ENCODE results near the gene PCMTD2.

DNA sequence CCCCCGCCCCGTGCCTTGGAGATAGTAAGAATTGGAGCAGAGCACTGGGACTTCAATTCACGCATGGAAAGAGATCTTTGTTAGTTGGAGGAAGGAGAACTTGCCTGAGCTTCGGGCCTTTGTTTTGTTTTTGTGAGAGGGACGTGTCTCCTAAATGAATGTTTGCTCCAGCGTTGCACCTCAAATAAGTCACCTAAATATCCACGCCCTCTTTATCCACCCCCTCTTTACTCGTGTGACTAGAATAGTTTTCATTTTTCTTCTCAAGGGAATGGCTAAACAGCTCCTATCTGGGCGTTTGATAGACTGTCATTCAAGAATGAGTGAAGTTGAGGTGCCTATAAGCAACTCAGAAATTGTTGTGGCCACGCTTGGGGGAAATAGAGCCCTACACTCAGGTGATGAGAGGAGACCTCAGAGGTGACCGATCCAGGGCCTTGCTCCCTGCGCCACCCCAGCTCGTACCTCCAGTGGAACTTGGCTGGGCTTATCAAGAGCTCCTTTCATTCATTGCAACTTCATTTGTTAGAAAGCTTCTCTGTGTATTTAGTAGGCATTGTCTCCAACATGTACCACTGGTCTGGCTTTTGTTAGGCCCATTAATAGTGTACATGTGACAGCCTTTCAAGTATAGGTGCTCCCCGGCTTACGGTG is 861 bp downstream of the PCMTD2 start:
- TF ChIP-seq, protein P1, sequence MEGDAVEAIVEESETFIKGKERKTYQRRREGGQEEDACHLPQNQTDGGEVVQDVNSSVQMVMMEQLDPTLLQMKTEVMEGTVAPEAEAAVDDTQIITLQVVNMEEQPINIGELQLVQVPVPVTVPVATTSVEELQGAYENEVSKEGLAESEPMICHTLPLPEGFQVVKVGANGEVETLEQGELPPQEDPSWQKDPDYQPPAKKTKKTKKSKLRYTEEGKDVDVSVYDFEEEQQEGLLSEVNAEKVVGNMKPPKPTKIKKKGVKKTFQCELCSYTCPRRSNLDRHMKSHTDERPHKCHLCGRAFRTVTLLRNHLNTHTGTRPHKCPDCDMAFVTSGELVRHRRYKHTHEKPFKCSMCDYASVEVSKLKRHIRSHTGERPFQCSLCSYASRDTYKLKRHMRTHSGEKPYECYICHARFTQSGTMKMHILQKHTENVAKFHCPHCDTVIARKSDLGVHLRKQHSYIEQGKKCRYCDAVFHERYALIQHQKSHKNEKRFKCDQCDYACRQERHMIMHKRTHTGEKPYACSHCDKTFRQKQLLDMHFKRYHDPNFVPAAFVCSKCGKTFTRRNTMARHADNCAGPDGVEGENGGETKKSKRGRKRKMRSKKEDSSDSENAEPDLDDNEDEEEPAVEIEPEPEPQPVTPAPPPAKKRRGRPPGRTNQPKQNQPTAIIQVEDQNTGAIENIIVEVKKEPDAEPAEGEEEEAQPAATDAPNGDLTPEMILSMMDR (IDR thresholded peaks at IDR 0.05): no peak
- TF ChIP-seq, protein P2, sequence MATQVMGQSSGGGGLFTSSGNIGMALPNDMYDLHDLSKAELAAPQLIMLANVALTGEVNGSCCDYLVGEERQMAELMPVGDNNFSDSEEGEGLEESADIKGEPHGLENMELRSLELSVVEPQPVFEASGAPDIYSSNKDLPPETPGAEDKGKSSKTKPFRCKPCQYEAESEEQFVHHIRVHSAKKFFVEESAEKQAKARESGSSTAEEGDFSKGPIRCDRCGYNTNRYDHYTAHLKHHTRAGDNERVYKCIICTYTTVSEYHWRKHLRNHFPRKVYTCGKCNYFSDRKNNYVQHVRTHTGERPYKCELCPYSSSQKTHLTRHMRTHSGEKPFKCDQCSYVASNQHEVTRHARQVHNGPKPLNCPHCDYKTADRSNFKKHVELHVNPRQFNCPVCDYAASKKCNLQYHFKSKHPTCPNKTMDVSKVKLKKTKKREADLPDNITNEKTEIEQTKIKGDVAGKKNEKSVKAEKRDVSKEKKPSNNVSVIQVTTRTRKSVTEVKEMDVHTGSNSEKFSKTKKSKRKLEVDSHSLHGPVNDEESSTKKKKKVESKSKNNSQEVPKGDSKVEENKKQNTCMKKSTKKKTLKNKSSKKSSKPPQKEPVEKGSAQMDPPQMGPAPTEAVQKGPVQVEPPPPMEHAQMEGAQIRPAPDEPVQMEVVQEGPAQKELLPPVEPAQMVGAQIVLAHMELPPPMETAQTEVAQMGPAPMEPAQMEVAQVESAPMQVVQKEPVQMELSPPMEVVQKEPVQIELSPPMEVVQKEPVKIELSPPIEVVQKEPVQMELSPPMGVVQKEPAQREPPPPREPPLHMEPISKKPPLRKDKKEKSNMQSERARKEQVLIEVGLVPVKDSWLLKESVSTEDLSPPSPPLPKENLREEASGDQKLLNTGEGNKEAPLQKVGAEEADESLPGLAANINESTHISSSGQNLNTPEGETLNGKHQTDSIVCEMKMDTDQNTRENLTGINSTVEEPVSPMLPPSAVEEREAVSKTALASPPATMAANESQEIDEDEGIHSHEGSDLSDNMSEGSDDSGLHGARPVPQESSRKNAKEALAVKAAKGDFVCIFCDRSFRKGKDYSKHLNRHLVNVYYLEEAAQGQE (IDR thresholded peaks at IDR 0.05; ENCODE audit: low read depth, low read length): no peak
- no peak for TF ChIP-seq EZH2phosphoT487 (IDR thresholded peaks at IDR 0.05; ENCODE audit: borderline replicate concordance, low read depth)
- TF ChIP-seq YY1 (IDR thresholded peaks at IDR 0.05; ENCODE audit: low read depth): no peak
